HG02610 (cell line): ENCODE results near the gene KRTAP10-8.
"Not testable (repeated sequence)": the region's sequence is repeated elsewhere in the genome, so short reads cannot be mapped to it uniquely, and the experiment has no call there.

Source experiments
- ATAC-seq: cut with Tn5 transposase; IDR thresholded peaks from one replicate; pipeline ENCODE4 v1.9.1; 2021; ENCODE audit warnings: mild to moderate bottlenecking, moderate library complexity; ENCODE audit not compliant: unreplicated experiment

KRTAP10-8 gene

DNA sequence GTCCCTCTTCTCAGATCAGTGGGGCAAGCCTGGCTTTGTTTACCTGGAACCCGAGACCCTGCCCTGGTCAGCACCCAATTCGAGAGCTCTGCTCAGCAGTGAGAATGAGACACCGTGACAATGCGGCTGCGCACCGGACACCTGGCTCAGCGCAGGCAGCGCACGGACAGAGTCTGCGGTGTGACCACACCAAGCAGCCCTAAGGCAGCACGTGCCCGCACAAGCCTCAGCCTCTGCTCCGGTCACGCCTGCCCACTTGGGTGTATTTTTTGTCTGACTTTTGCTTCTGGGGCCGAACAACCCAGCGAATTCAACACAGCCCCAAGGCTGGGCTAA lies 4.7 kb downstream of the KRTAP10-8 start:
- no peak for ATAC-seq

DNA sequence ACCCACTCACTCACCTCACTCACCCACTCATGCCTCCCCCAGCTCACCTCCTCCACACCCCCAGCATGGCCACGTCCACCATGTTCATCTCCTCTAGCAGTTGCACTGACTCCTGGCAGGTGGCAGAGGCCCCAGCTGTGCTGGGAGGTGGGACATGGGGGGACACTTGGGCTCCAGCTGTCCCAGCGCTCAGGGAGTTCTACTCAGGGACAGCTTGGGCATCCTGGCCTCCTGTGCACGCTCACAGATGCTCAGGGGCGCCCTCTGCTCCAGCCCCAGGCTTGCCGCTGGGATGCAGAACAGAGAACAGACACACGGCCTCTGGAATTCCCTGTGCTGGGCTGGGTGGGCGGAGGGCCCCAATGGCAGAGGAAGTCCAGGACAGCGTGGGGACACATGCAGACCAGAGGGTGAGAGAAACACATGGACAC lies 5.2 kb downstream of the KRTAP10-8 start:
- ATAC-seq, result no peak

DNA sequence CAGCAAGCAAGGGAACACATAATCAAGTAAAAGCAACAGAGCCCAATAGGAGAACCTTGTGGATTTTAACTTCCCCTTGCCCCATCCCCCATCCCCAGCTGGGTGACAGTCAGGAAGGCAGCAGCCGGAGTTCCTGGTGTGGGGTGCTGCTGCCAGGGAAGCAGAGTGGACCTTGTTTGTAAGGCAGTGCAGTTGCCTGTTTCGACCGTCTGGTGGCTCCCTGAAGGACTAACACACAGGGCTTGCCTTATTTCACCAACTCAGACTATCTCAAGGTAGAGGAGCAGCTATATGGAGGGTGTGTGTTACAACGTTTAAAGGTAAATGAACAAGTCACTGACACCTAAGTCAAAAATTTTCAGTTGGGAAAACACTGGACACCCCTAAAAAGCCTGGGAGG lies 6.6 kb downstream of the KRTAP10-8 start:
- no peak for ATAC-seq

DNA sequence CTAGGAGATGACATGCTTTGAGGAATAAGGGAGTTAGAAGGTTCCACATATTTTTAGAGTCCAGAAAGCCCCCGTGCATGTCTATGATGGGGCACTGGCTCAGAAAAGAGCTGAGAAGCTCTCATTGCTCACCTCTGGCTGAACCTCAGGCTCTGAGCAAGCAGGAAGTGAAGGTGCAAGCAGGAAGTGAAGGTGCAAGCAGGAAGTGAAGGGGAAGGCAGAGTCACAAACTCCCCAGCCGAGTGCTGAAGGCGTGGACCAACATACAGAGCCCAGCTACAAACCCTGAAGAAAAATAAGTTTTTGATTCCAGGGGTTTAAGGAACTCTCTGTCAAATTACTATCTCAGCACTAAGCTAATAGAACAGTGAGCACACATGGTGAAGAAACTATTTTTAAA lies 7.0 kb downstream of the KRTAP10-8 start:
- ATAC-seq, result no peak

DNA sequence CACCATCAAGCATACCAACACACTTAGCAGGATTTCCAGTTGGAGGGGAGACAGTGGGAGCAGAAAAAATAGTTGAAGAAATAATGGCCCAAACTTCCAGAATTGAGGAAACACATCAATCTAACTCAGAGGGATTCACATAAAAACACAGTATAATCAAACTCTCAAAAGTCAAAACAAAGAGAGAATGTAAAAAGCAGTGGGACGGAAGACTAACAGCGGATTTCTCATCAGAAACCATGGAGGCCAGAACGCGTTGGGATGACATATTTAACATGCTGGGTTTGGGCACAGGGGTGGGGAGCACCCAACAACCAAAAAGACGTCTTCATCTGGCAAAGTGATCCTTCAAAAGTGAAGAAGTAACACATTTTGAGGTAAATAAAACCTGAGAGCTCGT lies 8.0 kb downstream of the KRTAP10-8 start:
- no peak for ATAC-seq

DNA sequence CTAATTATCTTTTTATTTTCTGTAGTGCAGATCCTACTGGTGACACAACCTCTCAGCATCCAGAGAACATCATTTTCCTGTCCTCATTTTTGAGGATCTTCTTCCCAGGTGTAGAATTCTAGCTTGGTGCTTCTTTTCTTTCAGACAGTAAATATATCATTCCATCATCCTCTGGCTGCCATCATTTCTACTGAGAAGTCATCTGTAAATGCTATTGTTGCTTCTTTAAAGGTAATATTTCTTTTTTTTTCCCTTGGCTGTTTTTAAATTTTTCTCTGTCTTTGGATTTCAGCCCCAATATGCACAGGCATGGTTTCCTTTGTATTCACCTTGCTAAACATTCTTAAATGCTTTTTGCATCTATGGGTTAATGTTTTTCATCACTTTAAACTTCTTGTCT lies 11.7 kb downstream of the KRTAP10-8 start:
- no peak for ATAC-seq

DNA sequence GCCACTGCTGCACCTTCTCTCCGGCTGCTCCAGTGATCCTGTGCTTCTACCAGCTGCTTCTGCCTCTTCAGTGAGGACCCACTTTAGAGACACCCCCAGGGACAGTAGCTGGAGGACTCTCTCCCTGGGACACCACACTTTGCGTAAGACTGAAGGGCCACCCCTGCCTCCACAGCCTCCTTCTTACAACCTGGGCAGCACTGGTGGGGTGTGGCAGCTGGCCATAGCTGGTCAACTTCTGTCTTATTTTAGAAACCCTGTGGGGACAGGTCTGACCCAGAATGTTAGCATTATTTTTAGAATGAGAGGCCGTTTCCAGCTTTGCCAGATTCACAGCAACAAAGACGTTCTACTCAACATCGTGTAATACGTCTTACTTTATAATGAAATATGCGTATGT lies 13.9 kb downstream of the KRTAP10-8 start:
- no peak for ATAC-seq

DNA sequence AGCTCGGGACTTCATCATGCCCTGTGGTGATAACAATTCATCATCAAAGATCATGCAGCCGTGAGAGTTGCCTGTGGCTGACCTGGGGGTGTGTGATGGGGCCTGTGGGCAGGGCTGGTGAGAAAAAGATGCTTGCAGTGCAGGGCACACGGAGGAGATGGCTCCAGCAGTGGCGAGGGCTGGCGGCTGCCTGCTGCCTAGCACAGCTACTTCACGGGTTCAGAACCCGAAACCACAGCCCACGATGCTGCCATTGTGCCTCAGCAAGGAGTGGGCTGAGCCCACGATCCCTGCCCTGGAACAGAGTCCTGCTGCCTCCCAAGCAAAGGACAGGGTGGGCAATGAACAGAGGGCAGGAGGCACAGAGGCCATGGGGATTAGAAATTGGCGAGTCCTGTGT lies 14.4 kb downstream of the KRTAP10-8 start:
- ATAC-seq, result no peak

DNA sequence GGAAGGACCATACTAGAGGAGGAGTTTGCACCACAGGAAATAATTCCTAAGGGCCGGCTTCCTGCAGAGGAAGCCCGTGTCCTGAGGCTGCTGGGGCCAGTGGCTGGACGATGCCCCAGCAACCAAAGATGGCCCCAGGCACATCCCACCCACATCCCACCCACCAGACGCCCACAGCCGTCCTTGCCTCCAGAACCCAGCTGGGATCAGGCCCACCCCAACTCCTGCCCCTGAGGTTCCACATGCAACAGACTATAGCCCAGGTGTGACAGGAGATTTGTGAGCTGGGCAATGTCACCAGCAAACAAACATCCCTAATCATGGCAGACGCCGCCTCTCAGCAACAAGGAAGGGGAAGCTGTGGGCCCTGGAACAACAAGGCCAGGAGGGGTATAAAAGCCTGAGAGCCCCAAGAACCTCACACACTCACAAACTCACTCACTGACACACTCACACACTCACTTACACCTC lies 14.8 kb downstream of the KRTAP10-8 start, which contains the start of gene KRTAP10-9:
KRTAP10-9 (plus strand) TSS at position 421 of the 471 bp plus-strand sequence. CDS start 79 bp downstream, outside the sequence.
- no peak for ATAC-seq

DNA sequence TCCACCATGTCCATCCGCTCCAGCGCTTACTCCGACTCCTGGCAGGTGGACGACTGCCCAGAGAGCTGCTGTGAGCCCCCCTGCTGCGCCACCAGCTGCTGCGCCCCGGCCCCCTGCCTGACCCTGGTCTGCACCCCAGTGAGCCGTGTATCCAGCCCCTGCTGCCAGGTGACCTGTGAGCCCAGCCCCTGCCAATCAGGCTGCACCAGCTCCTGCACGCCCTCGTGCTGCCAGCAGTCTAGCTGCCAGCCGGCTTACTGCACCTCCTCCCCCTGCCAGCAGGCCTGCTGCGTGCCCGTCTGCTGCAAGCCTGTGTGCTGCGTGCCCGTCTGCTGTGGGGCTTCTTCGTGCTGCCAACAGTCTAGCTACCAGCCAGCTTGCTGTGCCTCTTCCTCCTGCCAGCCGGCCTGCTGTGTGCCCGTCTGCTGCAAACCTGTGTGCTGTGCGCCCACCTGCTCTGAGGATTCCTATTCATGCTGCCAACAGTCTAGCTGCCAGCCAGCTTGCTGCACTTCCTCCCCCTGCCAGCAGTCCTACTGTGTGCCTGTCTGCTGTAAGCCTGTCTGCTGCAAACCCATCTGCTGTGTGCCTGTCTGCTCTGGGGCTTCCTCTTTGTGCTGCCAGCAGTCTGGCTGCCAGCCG lies 15.4 kb downstream of the KRTAP10-8 start:
- ATAC-seq, result not testable (repeated sequence)

DNA sequence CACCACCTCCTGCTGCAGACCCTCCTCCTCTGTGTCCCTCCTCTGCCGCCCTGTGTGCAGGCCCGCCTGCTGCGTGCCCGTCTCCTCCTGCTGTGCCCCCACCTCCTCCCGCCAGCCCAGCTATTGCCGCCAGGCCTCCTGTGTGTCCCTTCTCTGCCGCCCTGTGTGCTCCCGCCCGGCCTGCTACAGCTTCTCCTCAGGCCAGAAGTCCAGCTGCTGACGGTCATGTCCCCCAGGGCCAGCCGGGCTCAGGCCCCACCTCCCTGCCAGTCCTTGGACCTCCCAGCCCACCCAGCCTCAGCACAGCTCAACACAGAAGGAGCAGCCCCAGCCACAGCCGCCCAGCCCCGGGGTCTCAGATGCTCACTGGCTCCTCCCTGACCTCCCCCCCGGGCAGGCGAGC lies 16.0 kb downstream of the KRTAP10-8 start:
- not testable (repeated sequence) for ATAC-seq

DNA sequence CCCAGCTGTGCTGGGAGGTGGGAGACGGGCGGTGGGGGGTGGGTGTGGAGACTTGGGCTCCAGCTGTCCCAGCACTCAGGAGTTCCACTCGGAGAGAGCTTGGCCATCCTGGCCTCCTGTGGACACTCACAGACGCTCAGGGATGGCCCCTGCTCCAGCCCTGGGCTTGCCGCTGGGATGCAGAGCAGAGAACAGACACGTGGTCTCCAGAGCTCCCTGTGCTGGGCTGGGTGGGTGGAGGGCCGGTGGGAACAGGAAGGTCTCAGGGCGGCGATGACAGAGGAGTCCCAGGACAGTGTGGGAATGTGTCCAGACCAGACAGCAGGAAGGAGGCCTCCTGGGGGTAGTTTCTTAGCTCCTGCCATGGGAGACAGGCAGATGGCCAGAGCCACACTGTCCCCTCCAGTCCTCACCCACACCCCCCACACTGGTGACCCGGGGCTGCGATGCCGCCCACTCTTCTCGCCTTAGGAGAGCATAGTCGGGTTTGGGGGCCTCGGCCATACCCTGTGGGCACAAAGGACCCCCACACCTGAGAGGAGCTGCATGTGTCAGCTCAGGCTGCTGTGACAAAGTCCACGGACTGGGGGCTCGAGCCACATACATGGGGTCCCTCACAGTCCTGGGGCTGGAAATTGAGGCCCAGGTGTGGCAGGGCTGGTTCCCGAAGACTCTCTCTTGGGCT lies 17.0 kb downstream of the KRTAP10-8 start:
- no peak for ATAC-seq

DNA sequence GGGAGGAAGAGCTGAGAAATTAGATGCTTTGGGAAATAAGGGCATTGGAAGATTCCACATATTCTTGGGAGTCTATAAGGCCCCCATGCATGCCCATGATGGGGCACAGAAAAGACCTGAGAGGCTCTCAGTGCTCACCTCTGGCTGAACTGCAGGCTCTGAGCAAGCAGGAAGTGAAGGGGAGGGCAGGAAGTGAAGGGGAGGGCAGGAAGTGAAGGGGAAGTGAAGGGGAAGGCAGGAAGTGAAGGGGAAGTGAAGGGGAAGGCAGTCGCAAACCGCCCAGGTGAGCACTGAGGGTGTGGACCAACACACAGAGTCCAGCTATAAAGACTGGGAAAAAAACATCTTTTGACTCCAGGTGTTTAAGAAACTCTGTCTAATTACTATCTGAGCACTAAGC lies 18.6 kb downstream of the KRTAP10-8 start:
- no peak for ATAC-seq

DNA sequence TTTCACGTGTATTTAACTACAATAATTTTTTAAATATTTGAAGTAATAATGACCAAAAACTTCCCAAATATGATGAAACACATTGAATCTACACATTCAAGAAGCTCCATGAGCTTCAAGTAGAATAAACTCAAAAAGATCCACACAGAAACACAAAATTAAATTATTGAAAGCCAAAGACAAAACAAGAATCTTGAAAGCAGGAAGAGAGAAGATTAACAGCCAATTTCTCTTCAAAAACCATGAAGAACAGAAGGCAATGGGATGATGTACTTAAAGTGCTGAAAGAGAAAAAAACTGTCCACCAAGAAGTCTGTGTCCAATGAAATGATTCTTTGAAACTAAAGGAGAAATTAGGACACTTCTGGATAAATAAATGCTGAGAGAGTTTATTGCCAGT lies 20.2 kb downstream of the KRTAP10-8 start:
- no peak for ATAC-seq

DNA sequence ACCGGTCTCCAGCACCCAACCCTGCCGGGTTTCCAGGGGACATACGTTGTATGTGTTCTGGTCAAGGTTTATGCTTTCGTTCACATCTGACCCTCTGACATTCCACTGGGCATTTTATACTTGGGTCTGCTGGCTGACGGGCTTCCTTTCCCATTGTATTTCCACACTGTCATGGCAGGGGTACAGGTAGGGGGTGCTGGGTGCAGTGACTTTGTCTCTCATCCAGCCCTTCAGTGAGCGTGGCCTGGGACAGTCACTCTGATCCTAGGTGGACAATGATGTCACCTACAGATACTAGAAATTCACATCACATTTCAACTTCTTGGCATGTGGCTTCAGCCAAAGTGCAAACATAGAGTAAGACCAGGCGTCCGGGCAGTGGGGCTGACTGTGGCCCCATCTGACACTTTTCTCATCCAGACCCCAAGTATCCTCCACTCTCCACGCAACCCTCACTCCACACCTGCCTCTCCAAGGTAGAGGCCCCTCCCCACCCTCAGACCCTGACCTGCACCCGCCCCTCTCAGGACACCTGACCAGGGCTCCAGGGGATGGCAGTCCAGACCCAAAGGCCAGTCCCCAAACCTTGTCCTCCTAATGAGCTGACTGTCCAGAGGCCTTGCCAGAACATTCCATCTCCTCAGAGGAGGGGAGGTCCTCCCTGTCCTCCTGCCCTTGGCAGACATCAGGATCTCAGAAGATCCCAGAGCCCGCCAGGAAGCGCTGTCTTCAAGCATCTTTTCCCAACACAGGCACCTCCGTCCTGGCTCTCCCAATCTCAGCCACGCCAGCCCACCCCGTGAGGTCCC lies 24.5 kb downstream of the KRTAP10-8 start:
- ATAC-seq, result no peak

DNA sequence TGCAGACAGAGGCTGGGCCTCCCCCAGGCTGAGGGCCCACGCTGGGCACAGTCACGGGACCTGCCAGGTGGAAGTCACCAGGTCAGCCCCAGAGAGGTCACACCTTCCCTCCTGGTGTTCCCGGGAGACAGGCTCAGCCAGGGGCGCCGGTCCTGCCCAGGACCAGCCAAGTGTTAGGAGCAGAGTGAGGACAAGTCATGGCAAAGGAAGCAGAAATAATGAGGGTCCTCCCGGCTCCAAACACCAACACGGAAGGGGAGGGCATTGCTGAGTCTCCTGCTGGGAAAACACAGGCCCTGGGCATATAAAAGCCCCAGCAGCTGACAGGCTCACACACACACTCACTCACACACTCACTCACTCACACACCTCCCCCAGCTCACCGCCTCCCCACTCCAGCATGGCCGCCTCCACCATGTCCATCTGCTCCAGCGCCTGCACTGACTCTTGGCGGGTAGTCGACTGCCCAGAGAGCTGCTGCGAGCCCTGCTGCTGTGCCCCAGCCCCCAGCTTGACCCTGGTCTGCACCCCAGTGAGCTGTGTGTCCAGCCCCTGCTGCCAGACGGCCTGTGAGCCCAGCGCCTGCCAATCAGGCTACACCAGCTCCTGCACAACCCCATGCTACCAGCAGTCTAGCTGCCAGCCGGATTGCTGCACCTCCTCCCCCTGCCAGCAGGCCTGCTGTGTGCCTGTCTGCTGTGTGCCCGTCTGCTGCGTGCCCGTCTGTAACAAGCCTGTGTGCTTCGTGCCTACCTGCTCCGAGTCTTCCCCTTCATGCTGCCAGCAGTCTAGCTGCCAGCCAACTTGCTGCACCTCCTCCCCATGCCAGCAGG lies 25.4 kb downstream of the KRTAP10-8 start, which contains the start of gene KRTAP10-10:
KRTAP10-10 (plus strand) TSS at position 339 of the 833 bp plus-strand sequence; CDS start at position 401, 62 bp downstream.
- no peak for ATAC-seq

DNA sequence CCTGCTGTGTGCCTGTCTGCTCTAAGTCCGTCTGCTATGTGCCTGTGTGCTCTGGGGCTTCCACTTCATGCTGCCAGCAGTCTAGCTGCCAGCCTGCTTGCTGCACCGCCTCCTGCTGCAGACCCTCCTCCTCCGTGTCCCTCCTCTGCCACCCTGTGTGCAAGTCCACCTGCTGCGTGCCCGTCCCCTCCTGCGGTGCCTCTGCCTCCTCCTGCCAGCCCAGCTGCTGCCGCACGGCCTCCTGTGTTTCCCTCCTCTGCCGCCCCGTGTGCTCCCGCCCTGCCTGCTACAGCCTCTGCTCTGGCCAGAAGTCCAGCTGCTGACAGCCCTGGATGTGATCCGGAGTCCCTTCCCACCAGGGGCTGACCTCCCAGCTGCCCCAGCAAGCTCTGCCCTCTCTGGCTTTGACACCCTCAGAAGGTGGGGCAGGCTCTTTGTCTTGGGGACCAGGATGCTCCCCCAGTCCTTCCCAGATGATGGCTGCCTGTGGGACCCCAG lies 26.0 kb downstream of the KRTAP10-8 start:
- not testable (repeated sequence) for ATAC-seq

DNA sequence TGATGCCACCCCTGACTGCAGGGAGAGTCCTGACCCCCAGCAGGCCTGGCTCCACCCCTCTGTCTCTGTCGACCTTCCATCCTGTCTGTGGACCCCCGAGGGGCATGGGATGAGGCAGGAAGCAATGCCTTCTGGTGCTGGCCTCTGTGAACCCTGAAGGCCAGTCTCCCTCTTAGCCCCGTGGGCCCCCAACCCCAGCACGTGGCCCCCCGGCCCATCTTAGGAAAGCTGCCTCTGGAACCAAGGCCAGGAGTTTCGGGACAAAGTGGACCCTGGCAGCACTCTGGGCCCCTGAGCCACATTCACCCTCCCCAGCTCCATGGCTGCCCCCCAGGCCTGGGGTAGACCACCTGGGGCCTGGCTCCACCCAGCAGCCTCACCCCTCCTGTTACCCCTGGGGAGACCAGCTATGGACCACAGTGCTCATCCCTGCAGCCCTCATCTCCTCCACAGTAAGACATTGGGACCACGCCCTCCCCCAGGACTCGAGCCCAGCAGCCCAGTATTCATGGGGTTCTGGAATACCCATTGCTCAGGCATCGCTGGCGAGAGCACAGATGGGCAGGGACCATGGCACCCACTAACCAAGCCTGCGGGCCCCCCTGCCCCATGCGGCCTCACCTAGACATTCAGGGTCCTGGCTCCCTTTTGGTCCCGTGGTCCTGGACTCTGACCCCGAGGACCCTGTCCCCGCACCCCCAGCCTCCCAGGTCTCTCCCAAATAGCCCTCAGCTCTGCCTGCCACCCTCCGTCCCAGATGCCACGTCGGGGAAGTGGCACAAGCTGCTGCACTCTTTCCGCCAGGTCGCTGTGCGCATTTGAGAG lies 26.8 kb downstream of the KRTAP10-8 start:
- ATAC-seq, result not testable (repeated sequence)

DNA sequence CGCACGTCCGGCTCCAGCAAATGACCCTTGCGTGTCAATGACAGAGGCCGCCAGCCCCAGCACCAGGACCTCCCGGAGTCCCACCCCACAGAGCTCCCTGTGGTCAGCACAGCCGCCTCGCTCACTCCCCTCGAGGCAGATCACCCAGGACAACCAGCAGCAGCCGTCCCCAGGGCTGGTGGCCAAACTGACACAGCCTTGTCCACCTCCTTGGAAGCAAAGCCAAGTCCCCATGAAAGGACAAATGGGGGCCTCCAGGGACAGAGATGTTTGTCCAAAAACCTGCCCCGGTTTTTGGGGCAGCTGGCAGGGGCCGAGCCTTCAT lies 27.4 kb downstream of the KRTAP10-8 start:
- no peak for ATAC-seq

DNA sequence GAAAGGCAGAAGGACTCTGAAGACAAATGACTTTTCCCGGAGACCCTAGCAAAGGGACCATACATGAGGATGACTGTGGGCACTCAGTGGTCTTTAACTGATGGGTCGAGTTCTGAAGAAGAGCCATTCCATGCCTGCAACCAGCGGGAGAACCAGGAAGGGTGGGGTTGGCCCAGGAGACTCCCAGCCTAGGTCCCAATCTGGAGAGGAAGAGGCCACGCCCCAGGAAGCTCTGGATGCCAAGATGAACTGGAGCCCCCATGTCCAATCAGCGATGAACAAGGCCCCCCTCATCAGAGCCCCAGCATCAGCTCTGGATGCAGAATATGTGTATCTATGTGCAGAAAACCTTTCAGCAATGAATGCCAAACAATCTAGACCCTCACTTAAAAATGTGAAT lies 28.9 kb downstream of the KRTAP10-8 start:
- no peak for ATAC-seq
